Fibroblast of the conjunctiva (primary cell): ENCODE data around the gene ASGR2.
"Not testable (repeated sequence)": the region's sequence is repeated elsewhere in the genome, so short reads cannot be mapped to it uniquely, and the experiment has no call there.

Experiments used
- DNase-seq: peaks from one replicate; pipeline ENCODE4 v3.0.0-alpha.2; 2010; ENCODE audit warnings: low read depth

Gene ASGR2

GRCh38 chr17:7098802-7099459, 15.7 kb downstream of the ASGR2 start:
- no peak for DNase-seq

- DNase-seq, result no peak
These were observed 16.7 kb downstream of the ASGR2 start for GRCh38 chr17:7097940-7098339.

GRCh38 chr17:7095625-7096024, 19.0 kb downstream of the ASGR2 start:
- DNase-seq, result no peak

GRCh38 chr17:7094652-7095019, 20.0 kb downstream of the ASGR2 start:
- no peak for DNase-seq

- DNase-seq, result not testable (repeated sequence)
These were observed 23.2 kb downstream of the ASGR2 start for GRCh38 chr17:7091311-7092005.

- DNase-seq, result not testable (repeated sequence)
These were observed 25.1 kb downstream of the ASGR2 start for GRCh38 chr17:7089570-7089969.

- not testable (repeated sequence) for DNase-seq
These were observed 26.2 kb downstream of the ASGR2 start for GRCh38 chr17:7088442-7088841.

GRCh38 chr17:7084088-7084487, 30.5 kb downstream of the ASGR2 start:
- no peak for DNase-seq

- no peak for DNase-seq
These were observed 31.0 kb downstream of the ASGR2 start for GRCh38 chr17:7083592-7083991.

GRCh38 chr17:7081341-7082062, 33.1 kb downstream of the ASGR2 start:
- no peak for DNase-seq

- DNase-seq, result no peak
These were observed 34.1 kb downstream of the ASGR2 start for GRCh38 chr17:7080456-7081041.

GRCh38 chr17:7079581-7080455, 34.8 kb downstream of the ASGR2 start, which contains the start of gene CLEC10A:
TSS of gene CLEC10A (minus strand) at chr17:7080251. CDS start at chr17:7078812, 1,439 bp downstream.
- no peak for DNase-seq

- DNase-seq, result no peak
These were observed 35.9 kb downstream of the ASGR2 start for GRCh38 chr17:7078711-7079110.

GRCh38 chr17:7077911-7078546, 36.6 kb downstream of the ASGR2 start:
- DNase-seq, result no peak

GRCh38 chr17:7074931-7075330, 39.7 kb downstream of the ASGR2 start:
- no peak for DNase-seq

- no peak for DNase-seq
These were observed 42.2 kb downstream of the ASGR2 start for GRCh38 chr17:7072406-7072805.

- DNase-seq, result no peak
These were observed 43.9 kb downstream of the ASGR2 start for GRCh38 chr17:7070712-7071111.

- no peak for DNase-seq
These were observed 46.4 kb downstream of the ASGR2 start for GRCh38 chr17:7068268-7068667.

- DNase-seq, result no peak
These were observed 47.4 kb downstream of the ASGR2 start for GRCh38 chr17:7067198-7067597.

GRCh38 chr17:7064261-7064660, 50.4 kb downstream of the ASGR2 start:
- no peak for DNase-seq

GRCh38 chr17:7063518-7064094, 51.0 kb downstream of the ASGR2 start:
- no peak for DNase-seq
